Kasumi-1 (cell line): ENCODE results near the gene IQCK.

ENCODE experiments used
- DNase-seq, 2 experiments: peaks; one replicate each; lab custom pipeline; 2025; lab: John Stamatoyannopoulos, UW

The IQCK gene

DNA sequence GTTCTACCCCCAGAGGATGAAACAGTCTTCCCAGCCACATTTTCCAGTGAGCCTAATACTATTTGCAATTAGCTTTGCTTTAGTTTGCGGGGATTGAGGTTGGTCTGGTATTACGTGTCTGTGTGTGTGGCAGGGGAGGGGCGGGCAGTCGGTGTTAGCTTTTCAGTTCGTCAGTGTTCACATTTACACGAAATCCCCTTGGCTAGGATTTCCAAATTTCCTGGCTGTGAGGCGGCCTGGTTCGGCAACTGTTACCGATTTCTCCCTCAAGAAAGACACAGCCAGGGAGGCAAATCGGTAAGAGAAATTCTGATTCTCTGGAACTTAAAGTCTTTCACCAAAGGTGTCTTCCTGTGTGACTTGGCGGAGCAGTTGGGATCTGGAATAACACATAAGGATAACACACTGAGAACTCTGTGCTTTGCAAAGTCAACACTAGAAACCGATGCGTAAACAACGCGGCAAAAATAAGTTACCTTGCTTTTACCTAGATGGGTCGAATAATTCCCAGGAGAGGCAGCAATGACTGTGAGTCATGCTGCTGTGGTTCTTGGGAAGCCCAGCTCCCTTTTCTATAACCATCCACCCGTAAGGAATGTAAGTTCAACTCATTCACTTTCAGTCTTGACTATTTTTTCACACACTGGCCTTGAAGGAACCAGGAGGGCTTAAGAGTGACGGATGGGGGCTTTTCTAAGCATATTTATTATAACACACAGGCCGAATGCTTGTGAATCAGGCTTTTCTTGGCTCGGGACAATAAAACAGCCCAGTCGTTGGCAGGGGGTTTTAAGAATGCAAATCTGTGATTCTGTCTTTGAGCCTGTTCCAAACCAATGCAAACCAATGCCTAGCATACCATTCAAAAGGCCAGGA lies 142.3 kb downstream of the IQCK start:
- no peak for DNase-seq

DNA sequence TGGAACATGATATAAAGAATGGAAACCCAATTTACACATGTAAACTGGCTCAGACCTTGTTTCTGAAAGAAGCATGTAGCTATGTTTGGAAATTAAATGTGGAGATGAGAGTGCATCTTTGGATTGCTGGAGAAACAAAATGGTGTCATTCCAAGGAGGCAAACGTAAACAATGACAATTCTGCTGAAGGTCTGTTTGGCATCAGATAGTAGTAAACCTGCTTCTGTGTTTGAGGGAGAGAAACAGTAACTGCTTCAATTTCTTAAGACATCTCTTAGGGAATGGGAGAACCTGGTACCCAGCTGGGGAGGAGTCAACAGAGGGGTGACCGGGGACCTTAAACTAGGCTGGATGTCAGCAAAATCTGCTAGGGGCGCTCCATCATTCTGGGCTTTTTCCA lies 143.1 kb downstream of the IQCK start:
- no peak for DNase-seq

GRCh38 chr16:19861811-19862327 lies 143.8 kb downstream of the IQCK start:
- DNase-seq: no peak

GRCh38 chr16:19863990-19864389 lies 145.9 kb downstream of the IQCK start:
- no peak for DNase-seq

GRCh38 chr16:19864566-19864965 lies 146.5 kb downstream of the IQCK start:
- DNase-seq: no peak

GRCh38 chr16:19868421-19868820 lies 150.3 kb downstream of the IQCK start:
- DNase-seq: no peak

- no peak for DNase-seq
Measured at GRCh38 chr16:19871721-19872120, 153.7 kb downstream of the IQCK start.

DNA sequence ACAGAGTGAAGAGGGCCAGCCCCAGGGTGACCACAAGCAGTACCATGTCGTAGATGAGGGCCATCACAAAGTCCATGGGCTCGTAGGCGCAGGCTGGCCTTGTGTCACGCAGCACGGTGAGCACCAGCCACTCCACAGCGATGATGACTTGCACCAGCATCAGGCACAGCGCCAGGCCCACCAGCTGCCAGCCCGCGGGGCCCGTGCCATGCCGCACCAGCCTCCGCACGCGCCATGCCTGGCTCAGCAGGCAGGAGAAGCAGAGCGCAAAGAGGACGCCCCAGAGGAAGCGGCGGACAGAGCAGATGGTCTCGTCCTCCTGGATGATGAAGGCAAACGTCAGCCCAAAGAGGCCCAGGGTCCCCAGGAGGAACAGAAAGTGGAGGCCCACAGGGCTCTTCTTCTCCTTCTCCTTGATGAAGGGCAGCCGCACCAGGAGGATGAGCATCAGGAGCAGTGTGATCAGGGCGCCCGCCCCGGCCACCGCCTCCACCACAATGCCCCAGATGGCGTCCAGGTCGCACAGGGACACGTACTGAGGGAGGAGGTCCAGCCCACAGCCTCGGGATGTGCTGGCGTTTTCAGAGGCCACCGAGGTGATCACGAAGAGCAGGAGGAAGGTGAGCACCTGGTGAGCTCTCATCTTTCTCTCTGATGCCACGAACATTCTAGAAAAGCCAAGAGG lies 154.2 kb downstream of the IQCK start:
- DNase-seq: no peak

DNA sequence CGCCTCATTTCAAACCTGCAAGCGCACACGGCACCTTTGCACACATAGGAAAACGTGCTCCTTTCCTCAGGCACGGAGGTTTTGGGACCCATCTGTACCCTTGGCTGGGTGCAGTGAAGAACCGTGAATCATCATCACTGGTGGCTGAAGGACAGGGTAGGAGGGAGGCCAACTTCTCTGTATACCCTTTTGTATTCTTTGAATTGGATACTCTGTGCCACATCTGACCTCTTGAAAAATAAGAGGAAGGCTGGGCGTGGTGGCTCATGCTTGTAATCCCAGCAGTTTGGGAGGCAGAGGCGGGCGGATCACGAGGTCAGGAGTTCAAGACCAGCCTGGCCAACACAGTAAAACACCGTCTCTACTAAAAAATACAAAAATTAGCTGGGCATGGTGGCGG lies 154.9 kb downstream of the IQCK start:
- DNase-seq: no peak

GRCh38 chr16:19874026-19874425 lies 156.0 kb downstream of the IQCK start:
- no peak for DNase-seq

DNA sequence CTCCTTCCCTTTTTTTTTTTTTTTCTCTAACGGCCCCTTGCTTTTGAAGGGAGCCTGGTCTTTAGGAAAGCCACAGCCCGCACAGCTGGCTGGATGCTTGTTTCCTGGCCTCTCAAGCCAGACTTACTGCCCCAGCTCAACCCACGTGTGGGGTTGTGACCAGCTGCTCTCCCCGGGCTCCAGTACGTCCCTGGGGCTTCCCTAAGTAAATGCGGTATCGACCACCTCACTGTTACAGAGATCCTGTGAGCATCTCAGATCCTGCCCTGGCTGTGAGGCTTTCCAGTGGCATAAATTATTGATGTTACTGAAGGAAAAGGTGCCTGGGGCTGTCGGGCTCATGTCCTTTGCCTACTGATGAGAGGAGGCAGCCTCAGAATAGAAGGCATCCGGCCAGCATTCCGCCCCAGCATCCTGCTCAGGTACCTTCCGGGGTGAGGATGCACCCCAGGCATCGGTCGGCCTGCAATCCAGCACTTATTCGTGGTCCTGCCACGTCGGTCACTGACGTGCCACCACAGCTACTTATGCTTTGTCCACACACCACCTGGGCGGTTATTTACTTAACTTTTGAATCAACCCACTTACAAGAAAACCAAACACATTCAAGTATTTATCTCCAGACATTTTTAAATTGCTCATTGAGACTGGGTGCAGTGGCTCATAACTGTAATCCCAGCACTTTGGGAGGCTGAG lies 156.9 kb downstream of the IQCK start:
- DNase-seq: no peak

GRCh38 chr16:19875900-19876299 lies 157.8 kb downstream of the IQCK start:
- DNase-seq: no peak

DNA sequence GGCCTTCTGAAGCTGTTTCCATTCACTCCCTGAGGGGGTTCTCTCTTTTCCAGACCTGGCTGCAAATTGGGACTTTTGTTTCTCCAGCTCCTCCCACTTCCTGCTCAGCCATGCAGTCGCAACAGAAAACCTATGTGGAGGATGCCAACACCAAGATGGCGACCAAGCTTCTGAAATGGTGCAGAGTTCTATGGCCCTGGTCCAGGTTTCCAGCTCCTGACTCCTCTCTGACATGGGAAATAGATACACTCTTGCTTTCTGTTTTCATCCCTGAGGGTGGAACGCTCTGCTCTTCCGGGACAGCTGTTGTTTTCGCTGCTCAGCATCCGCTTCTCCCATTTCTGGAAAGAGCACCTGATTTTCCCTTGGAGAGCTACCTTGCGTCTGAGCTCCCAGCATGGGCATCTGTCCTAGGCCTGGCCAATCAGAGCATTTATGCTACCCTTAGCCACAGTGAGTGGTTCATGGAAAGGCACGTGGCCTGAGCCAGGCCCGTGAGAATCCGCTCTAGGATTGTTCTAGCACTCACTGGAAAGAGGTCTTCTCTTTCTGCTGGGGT lies 158.5 kb downstream of the IQCK start:
- DNase-seq: no peak

GRCh38 chr16:19878757-19879156 lies 160.7 kb downstream of the IQCK start:
- DNase-seq: no peak

DNA sequence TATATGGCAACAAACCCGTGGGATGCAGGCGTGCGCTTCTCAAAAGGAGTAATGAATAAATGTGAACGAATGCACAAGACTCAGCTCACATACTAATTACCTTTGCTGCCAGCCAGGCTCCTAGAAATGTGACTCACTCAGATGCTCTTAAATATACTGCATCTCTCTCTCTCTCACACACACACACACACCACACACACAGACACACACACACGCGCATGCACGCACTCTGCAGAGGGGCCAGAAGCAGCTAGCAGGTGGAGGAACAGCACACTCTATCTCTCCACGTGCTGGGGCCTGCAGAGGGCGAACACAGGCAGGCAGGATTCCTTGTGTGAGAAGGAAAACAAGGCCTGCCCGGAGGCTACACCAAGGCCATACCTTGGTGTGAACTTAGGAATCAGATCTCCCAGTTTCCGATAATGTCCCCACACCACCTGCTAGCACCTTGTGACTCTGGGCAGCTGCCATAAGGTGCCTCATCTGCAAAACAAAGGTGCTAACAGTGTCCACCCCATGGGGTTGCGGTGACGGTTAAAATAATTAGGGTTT lies 161.2 kb downstream of the IQCK start:
- DNase-seq: no peak

DNA sequence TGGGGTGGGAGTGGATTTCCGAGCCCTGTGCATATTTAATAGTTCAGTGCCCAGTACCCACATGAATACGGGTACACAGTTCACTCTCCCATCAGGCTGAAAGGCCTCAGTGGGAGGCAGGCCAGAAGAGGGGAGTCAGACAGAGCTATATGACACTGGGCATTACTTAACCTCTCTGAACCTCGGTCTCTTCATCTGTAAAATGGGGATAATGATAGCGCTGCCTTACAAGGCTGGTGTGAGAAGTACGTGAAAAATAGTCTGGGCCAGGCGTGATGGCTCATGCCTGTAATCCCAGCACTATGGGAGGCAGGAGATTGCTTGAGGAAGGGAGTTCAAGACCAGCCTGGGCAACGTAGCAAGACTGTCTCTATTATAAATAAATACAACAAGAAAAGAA lies 163.0 kb downstream of the IQCK start:
- no peak for DNase-seq

DNA sequence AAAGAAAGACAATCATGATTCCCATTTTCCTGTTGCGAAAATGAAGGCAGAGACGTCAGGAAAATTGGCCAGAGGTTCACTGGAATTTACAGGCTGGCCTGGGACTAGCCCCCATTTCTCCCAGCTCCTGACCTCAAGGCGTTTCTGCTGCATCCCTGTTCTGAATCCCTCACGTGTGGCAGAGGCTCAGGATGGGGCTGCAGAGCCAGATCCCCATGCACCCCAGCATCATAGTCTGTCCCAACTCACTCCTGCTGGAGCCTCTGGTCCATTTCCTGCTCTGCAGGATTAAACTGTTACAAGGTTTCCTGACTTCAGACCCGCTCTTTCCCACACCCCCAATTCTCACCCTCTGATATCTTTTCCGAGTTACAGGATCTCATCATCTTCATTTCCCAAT lies 163.7 kb downstream of the IQCK start:
- DNase-seq: no peak

DNA sequence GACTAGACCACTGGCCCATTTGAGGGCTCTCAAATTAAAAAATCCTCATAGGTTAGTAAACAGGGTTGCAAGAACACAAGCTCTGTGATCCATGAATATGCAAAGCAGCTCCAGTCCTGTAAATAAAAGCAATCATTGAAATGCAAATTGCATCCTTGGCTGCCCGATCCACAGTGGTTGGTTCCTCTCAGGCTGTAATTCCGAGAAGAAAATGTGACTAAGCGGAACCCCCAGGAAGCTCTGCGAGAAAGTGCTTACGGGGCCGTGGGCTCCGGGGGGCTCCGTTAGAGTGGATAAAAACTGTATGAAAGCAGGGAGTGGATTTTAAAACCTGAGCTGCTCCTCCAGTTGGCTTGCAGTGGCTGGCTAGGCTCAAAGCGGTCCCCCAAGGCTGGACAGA lies 164.1 kb downstream of the IQCK start:
- no peak for DNase-seq

DNA sequence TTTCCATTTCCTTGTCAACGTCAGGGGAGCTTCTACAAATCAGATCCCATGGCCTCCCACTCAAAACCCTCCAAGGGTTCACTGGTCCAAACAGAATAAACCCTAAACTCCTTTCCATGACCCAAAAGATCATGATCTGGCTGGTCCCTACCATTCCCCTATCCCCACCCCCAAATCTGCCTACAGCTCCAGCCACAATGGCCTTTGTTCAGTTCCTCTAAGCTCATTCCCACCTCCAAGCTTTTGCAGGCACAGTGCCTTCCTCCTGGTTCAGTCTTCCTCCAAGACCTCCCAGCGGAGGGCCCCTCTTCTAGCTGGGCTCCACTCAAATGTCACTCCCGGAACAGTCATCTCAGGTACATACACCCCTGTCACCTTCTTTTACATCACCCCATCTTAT lies 164.6 kb downstream of the IQCK start:
- no peak for DNase-seq

DNA sequence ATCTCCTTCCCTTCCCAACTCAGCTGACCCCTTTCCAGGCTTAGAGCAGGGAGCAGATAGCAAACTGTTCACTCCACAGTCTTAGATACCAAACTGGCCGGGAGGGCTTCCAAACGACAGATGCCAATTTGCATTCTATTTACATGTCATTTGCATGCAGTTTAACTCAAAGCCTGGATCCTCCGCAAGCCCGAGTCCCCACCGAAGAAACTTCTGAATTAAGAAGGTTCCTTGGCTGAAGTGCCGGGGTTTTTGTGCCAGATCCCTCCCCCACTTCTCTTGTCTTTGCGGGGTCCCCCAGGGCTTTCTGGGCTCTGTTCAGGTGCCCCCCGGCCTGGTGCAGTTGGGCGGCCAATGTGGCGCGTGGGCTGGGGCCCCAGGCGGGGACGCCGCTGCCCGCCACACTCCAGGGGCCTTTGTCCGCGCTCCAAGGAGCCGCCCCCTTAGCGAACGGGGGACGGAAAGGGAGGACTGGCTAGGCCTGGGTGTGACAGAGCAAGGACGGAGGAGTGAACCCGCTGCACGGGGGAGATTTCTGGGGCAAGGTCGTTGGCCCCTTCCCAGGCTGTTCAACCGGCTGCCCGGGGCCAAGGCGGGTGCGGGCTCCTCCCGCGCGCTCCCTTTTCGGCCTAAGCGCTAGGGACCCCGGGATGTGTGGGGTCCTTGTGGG lies 165.4 kb downstream of the IQCK start:
- DNase-seq: no peak

DNA sequence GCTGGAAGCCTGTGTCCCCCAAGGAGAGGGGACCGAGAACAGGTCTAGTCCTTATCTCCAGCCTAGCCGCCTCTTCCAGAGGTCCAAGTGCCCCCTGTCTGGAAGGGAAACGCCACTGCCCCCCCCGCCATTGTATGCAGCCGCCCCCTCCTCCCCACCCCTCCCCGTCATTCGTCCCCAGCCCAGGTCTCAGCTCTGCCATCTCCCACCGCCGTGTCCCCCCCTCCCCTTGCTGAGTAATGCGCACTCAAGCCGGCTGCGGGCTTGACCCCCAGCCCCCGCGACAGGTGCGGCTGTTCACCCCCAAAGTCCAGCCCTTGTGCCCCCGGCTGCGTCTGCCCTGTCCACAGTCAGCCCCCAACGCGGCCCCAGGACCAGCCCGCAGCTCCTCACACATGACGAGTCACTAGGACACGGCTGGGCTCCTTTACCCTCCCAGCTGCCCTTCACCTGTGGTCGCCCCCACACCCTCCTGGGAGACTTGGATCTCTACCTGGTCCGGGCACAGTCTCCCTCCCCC lies 166.0 kb downstream of the IQCK start:
- DNase-seq: no peak
